HG02870 (cell line): Measurements from ENCODE around the gene ITCH.
A peak's percentile ranks its signal among the peaks of the same experiment; 100 is the strongest.
"Not testable (repeated sequence)": the region's sequence is repeated elsewhere in the genome, so short reads cannot be mapped to it uniquely, and the experiment has no call there.

Source experiments
- ATAC-seq: cut with Tn5 transposase; IDR thresholded peaks from one replicate; pipeline ENCODE4 v1.9.1; 2021; ENCODE audit warnings: mild to moderate bottlenecking, moderate library complexity; ENCODE audit not compliant: unreplicated experiment

ITCH gene

GRCh38 chr20:34497596-34497995 is 134.5 kb downstream of the ITCH start:
- not testable (repeated sequence) for ATAC-seq

GRCh38 chr20:34500823-34501222 is 137.8 kb downstream of the ITCH start:
- no peak for ATAC-seq

GRCh38 chr20:34506480-34506879 is 143.4 kb downstream of the ITCH start:
- ATAC-seq: no peak

- ATAC-seq: no peak
Measured at GRCh38 chr20:34507702-34508413, 144.8 kb downstream of the ITCH start.

GRCh38 chr20:34510575-34510974 is 147.5 kb downstream of the ITCH start:
- ATAC-seq: no peak

GRCh38 chr20:34511891-34512265 is 148.8 kb downstream of the ITCH start:
- ATAC-seq: no peak

GRCh38 chr20:34512266-34512954 is 149.3 kb downstream of the ITCH start:
- no peak for ATAC-seq

GRCh38 chr20:34512955-34513419 is 149.9 kb downstream of the ITCH start:
- no peak for ATAC-seq

- not testable (repeated sequence) for ATAC-seq
Measured at GRCh38 chr20:34514034-34514433, 151.0 kb downstream of the ITCH start.

- ATAC-seq: no peak
Measured at GRCh38 chr20:34514897-34515483, 151.9 kb downstream of the ITCH start.

- ATAC-seq: peak; percentile 48
Measured at GRCh38 chr20:34515484-34516246, 152.6 kb downstream of the ITCH start.

- ATAC-seq: peak; percentile 63
Measured at GRCh38 chr20:34516247-34517113, 153.4 kb downstream of the ITCH start, which contains the start of gene DYNLRB1. Gene DYNLRB1, plus strand, starts transcription at chr20:34516422. Its CDS starts 37 bp downstream, at chr20:34516459.

GRCh38 chr20:34517114-34517505 is 154.0 kb downstream of the ITCH start:
- no peak for ATAC-seq

- ATAC-seq: not testable (repeated sequence)
Measured at GRCh38 chr20:34518863-34519262, 155.8 kb downstream of the ITCH start.

GRCh38 chr20:34519841-34520240 is 156.8 kb downstream of the ITCH start:
- not testable (repeated sequence) for ATAC-seq

- ATAC-seq: no peak
Measured at GRCh38 chr20:34522969-34523871, 160.1 kb downstream of the ITCH start.

GRCh38 chr20:34524426-34524825 is 161.4 kb downstream of the ITCH start:
- no peak for ATAC-seq

GRCh38 chr20:34525342-34525708 is 162.3 kb downstream of the ITCH start:
- no peak for ATAC-seq

- ATAC-seq: no peak
Measured at GRCh38 chr20:34525709-34526416, 162.8 kb downstream of the ITCH start.
